Measurements from ENCODE around the gene NID1.

DNA sequence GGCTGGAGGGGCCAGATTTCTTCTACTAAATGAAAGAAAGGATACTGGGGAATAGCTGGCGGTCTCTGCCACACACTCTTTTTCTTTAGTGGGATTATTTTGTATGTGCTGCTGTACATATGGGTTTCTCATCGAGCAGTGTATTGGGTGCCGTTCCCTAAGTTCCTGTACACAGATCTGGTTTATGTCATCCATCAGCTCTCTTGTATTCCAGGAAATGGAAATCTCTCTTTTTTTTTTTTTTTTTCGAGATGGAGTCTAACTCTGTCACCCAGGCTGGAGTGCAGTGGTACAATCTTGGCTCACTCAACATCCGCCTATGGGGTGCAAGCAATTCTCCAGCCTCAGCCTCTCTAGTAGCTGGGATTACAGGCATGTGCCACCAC is 27.0 kb upstream of the NID1 start:
- TF ChIP-seq, protein P1, sequence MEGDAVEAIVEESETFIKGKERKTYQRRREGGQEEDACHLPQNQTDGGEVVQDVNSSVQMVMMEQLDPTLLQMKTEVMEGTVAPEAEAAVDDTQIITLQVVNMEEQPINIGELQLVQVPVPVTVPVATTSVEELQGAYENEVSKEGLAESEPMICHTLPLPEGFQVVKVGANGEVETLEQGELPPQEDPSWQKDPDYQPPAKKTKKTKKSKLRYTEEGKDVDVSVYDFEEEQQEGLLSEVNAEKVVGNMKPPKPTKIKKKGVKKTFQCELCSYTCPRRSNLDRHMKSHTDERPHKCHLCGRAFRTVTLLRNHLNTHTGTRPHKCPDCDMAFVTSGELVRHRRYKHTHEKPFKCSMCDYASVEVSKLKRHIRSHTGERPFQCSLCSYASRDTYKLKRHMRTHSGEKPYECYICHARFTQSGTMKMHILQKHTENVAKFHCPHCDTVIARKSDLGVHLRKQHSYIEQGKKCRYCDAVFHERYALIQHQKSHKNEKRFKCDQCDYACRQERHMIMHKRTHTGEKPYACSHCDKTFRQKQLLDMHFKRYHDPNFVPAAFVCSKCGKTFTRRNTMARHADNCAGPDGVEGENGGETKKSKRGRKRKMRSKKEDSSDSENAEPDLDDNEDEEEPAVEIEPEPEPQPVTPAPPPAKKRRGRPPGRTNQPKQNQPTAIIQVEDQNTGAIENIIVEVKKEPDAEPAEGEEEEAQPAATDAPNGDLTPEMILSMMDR (IDR thresholded peaks at IDR 0.05): no peak
- TF ChIP-seq POLR2A (IDR thresholded peaks at IDR 0.05): no peak
